Stomach (tissue), 9 donors: ENCODE data around the gene ARHGAP21. TPM values are rescaled to one million over a fixed set of nuclear protein-coding genes. Genes with fewer than 3 reads are reported as not detected.

Experiments
- DNase-seq, 2 donors: peaks; one replicate each; pipeline versions ENCODE4 v3.0.0 to v3.0.0-alpha.2; 2013 to 2019
- H3K27ac ChIP-seq, 5 donors: fragments of 200-600 bp in 4 of 5; sonication (generic) in 4 of 5; one replicate each; pipeline ENCODE4 v1.5.1; 2013 to 2019; ENCODE audit warnings: mild to moderate bottlenecking in 1 of 5, moderate library complexity in 1 of 5
- H3K27me3 ChIP-seq, 3 donors: fragments of 200-600 bp; sonication (generic); one replicate each; pipeline ENCODE4 v1.5.1; 2017 to 2019; ENCODE audit warnings: mixed run types in 1 of 3
- H3K36me3 ChIP-seq, 4 donors: fragments of 200-600 bp; sonication (generic); 1 replicate in 3 of 4; 2 replicates in 1 of 4; pipeline ENCODE4 v1.5.1; 2016 to 2019
- H3K4me1 ChIP-seq, 4 donors: fragments of 200-600 bp; sonication (generic); one replicate each; pipeline ENCODE4 v1.5.1; 2016 to 2019
- H3K4me3 ChIP-seq, 4 donors: fragments of 200-600 bp; sonication (generic) in 3 of 4; one replicate each; pipeline ENCODE4 v1.5.1; 2016 to 2019; ENCODE audit warnings: mild to moderate bottlenecking in 1 of 4
- H3K9me3 ChIP-seq, 4 donors: fragments of 200-600 bp; sonication (generic); one replicate each; pipeline ENCODE4 v1.5.1; 2016 to 2019
- EP300 ChIP-seq: sonication (generic); formaldehyde crosslinking; IDR thresholded peaks from one replicate; pipeline ENCODE4 v1.6.1; 2017; ENCODE audit warnings: antibody characterized with exemption
- POLR2A ChIP-seq, 4 donors: fragments of 450-650 bp; IDR thresholded peaks; one replicate each; pipeline ENCODE4 v1.6.1; 2016; ENCODE audit warnings: antibody characterized with exemption in 4 of 4, control low read depth in 2 of 4, mild to moderate bottlenecking in 1 of 4, moderate library complexity in 1 of 4
- POLR2AphosphoS5 ChIP-seq, 3 donors: sonication (generic); formaldehyde crosslinking; IDR thresholded peaks; one replicate each; pipeline ENCODE4 v1.6.1; 2016; ENCODE audit warnings: antibody characterized with exemption in 3 of 3
- WGBS, 5 donors: extraction: QIAGEN DNeasy Blood & Tissue Kit in 3 of 5; methylation state at CpG; one replicate each; pipeline versions ENCODE4 v1.1.5 to v1.1.7; 2013 to 2018; 5-methylcytosine and 5-hydroxymethylcytosine counted together
- intact Hi-C: fragments of 100-400 bp; cut with DNase I; formaldehyde crosslinking; loops from one replicate; pipeline ENCODE4 v1.15.1; 2023; ENCODE audit warnings: low total_unique reads
- polyA plus RNA-seq, 3 donors: library from polyadenylated mRNA; stranded (reverse); fragments of 200-250 nt; gene quantifications; one replicate each; pipeline ENCODE4 v1.2.3, GENCODE V29; 2013
- total RNA-seq, 5 donors: library from RNA; depleted of rRNA; stranded (reverse); fragments of >200 nt; gene quantifications; one replicate each; pipeline versions ENCODE4 v1.1.0 to v1.2.3, GENCODE V29; 2014 to 2016
- TF ChIP-seq, protein P1 (sequence below), 7 experiments: fragments of 450-650 bp in 4 of 7; fragments of 200-600 bp in 3 of 7; sonication (generic) in 3 of 7; IDR thresholded peaks; one replicate each; pipeline ENCODE4 v1.5.1; 2016 to 2019; ENCODE audit warnings: antibody characterized with exemption in 7 of 7, control low read depth in 2 of 7, mild to moderate bottlenecking in 1 of 7
- donor health status: healthy with polysubstance abuse.
- donor health status: Bipolar disorder and iron deficiency.
- donor health status: healthy.

The ARHGAP21 gene
- total and polyA plus RNA-seq, 8 donors = 12.7 to 166 (median 52.8) TPM

DNA sequence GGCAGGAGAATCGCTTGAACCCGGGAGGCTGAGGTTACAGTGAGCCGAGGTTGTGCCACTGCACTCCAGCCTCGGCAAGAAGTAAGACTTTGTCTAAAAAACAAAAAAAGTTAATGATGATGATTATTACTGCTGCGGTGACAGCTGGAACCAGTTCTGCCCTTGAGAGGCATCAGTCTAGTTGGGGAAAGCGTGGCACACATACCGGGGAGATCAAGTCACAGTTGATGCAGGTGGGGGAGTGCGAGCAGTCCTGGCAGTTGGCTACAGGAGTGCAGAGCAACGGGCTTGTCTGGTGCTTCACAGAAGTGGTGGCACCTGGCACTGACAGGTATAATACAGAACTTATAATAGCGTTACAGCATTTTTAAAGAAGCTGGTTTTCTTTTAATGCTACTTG, 173.0 kb downstream of the ARHGAP21 start:
- DNase-seq = no peak
- intact Hi-C loops = no loop called here
- H3K36me3 ChIP-seq = peaks cover 0 to 34% (median 19%) of the 10 kb centered on the region in 4 donors
- H3K27ac ChIP-seq = peak overlapping the region in 3 of 5 donors; percentile 29 to 48 (median 34)
- peaks cover 0 to 14% (median 11%) of the 10 kb centered on the region in 4 donors for H3K4me1 ChIP-seq
- no peaks in the 10 kb centered on the region for H3K27me3 ChIP-seq
- no peaks in the 10 kb centered on the region for H3K9me3 ChIP-seq
- H3K4me3 ChIP-seq = no peak overlapping the region
- TF ChIP-seq, protein P1, sequence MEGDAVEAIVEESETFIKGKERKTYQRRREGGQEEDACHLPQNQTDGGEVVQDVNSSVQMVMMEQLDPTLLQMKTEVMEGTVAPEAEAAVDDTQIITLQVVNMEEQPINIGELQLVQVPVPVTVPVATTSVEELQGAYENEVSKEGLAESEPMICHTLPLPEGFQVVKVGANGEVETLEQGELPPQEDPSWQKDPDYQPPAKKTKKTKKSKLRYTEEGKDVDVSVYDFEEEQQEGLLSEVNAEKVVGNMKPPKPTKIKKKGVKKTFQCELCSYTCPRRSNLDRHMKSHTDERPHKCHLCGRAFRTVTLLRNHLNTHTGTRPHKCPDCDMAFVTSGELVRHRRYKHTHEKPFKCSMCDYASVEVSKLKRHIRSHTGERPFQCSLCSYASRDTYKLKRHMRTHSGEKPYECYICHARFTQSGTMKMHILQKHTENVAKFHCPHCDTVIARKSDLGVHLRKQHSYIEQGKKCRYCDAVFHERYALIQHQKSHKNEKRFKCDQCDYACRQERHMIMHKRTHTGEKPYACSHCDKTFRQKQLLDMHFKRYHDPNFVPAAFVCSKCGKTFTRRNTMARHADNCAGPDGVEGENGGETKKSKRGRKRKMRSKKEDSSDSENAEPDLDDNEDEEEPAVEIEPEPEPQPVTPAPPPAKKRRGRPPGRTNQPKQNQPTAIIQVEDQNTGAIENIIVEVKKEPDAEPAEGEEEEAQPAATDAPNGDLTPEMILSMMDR (IDR thresholded peaks at IDR 0.05) = no peak
- TF ChIP-seq POLR2A (IDR thresholded peaks at IDR 0.05) = no peak
- no peak for TF ChIP-seq POLR2AphosphoS5 (IDR thresholded peaks at IDR 0.05)
- TF ChIP-seq EP300 = no peak
- 76 to 88% (median 79%) methylated on average over 10 of the region's 10 CpGs for WGBS, 5 donors

DNA sequence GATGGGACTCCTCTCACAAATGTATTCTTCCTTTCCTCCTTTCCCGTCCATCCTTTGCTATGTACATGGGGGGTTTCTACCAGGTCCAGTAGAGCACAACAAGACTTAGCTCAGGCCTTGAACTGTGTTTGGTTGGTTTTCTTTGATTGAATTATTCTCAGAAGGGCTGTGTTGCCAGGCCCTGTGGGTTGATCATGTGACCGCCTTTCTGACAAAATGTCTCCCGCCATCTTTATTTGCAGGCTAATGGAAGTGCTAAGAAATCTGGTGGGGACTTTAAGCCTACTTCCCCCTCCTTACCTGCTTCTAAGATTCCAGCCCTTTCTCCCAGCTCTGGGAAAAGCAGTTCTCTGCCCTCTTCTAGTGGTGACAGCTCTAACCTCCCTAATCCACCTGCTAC, 178.1 kb downstream of the ARHGAP21 start:
- peaks cover 15 to 68% (median 58%) of the 10 kb centered on the region in 4 donors for H3K36me3 ChIP-seq

DNA sequence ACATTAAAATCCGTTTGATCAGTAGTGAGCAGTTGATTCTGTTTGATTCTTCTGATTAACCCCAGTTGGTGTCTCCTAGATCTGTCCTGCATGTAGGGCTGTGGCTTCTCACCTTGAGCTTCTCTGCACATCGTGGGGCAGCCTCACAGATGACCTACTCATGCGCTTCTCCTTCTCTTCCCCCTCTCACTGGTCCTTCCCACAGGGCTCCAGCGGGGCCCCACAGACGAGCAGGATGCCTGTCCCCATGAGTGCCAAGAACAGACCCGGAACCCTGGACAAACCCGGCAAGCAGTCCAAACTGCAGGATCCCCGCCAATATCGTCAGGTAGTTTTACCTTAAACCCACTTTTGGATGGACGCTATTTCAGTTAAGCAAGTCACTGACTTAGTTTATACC, 178.9 kb downstream of the ARHGAP21 start:
- TF ChIP-seq POLR2AphosphoS5 (IDR thresholded peaks at IDR 0.05) = no peak
- TF ChIP-seq EP300 = no peak
- TF ChIP-seq POLR2A (IDR thresholded peaks at IDR 0.05) = no peak

More for the DNA sequence above, 178.1 kb downstream of the ARHGAP21 start:
- H3K9me3 ChIP-seq = no peaks in the 10 kb centered on the region
- peaks cover 4 to 17% (median 9%) of the 10 kb centered on the region in 4 donors for H3K4me1 ChIP-seq
- WGBS, 5 donors = 92 to 99% (median 96%) methylated on average over 3 of the region's 3 CpGs
- intact Hi-C loops = no loop called here
- no peaks in the 10 kb centered on the region for H3K27me3 ChIP-seq
- DNase-seq = no peak
- H3K27ac ChIP-seq = no peak overlapping the region
- H3K4me3 ChIP-seq = no peak overlapping the region
- TF ChIP-seq EP300 (no peak), POLR2AphosphoS5 (IDR thresholded peaks at IDR 0.05) (no peak), POLR2A (IDR thresholded peaks at IDR 0.05) (no peak)
- TF ChIP-seq, protein P1 (IDR thresholded peaks at IDR 0.05) = no peak

DNA sequence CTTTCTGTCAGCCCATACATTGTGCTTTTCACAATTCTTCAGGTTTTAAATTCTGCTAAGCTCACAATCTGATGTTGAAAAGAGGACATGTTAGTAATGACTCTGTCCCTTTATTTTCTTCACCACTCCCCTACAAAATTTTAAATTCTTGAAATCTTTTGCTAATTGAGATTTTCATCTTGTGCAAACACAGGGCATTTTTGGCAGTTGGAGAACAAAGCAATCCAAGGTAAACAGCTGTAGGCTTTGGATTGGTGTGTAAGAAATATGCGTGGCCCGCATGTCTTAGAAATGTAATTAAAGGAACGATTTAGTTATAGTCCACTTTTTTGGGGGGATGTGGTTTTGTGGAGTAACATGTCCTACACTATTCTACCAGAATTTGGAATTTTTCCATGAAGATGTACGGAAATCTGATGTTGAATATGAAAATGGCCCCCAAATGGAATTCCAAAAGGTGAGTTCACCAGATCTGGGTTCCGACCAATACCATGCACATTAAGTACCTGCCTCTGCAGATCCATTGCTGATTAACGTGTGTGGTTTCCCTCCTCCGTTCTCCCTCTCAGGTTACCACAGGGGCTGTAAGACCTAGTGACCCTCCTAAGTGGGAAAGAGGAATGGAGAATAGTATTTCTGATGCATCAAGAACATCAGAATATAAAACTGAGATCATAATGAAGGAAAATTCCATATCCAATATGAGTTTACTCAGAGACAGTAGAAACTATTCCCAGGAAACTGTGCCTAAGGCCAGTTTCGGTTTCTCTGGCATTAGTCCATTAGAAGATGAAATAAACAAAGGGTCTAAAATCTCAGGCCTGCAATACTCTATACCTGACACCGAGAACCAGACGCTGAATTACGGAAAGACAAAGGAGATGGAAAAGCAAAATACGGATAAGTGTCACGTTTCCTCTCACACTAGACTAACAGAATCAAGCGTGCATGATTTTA, 181.1 kb downstream of the ARHGAP21 start:
- Histone ChIP-seq H3K9me3 (no peaks in the 10 kb centered on the region), H3K27ac (peak overlapping the region in 4 of 5 donors; percentile 70 to 77 (median 75)), H3K27me3 (no peaks in the 10 kb centered on the region), H3K4me1 (peaks cover 4 to 17% (median 9%) of the 10 kb centered on the region in 4 donors), H3K36me3 (peaks cover 19 to 77% (median 69%) of the 10 kb centered on the region in 4 donors), H3K4me3 (no peak overlapping the region)
- TF ChIP-seq POLR2AphosphoS5 (IDR thresholded peaks at IDR 0.05) = no peak
- TF ChIP-seq EP300 = no peak
- TF ChIP-seq, protein P1 (IDR thresholded peaks at IDR 0.05) = no peak
- TF ChIP-seq POLR2A (IDR thresholded peaks at IDR 0.05) = no peak
- no peak for DNase-seq
- WGBS, 5 donors = 60 to 77% (median 67%) methylated on average over 14 of the region's 14 CpGs
- intact Hi-C loops = no loop called here

More for the DNA sequence above, 178.9 kb downstream of the ARHGAP21 start:
- peaks cover 4 to 17% (median 9%) of the 10 kb centered on the region in 4 donors for H3K4me1 ChIP-seq
- H3K9me3 ChIP-seq = no peaks in the 10 kb centered on the region
- H3K4me3 ChIP-seq = no peak overlapping the region
- no peaks in the 10 kb centered on the region for H3K27me3 ChIP-seq
- no peak overlapping the region for H3K27ac ChIP-seq
- intact Hi-C loops = no loop called here
- peaks cover 15 to 68% (median 63%) of the 10 kb centered on the region in 4 donors for H3K36me3 ChIP-seq
- DNase-seq = peak in 1 of 2 donors; percentile 17
- WGBS, 5 donors = 90 to 94% (median 91%) methylated on average over 10 of the region's 10 CpGs
